ENCODE results near the gene NAT16.

NAT16 gene

DNA sequence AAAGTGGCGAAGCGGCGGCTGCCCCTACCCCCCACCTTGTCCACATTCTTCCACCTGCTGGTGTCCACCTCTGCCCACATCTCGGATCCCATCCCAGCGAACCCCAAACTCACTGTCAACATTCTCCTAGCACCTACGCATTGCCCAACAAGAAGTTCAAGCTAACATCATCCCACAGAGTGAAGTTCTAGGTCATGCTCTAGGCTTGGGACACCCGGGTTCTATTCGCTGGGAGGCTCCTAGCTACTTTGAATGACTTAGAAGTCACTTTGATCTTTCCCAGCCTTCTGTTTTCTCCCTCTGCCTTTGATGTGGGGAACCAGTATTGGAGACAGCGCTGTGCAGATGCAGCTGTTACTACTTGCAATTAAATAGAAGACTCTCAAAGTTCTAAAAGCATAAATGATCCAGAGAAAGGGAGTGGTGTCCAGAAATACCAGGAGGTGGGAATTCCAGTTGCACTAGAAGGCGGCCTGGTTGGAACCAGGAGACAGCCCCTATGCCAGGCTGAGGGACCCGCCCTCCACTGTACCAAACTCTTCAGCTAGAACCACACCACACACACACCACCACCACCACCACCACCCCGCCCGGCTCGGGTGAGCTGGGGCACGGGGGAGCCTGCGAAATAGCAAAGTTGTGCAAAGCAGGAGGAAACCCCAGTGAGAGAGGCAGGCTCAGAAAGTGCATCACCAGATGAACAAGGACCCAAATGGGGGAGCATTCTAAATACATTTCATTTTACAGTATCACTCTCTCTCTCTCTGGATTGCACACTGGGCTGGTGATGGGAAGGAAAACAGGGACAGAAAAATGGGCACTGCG, 9.3 kb downstream of the NAT16 start:
- DNase-seq = no peak

DNA sequence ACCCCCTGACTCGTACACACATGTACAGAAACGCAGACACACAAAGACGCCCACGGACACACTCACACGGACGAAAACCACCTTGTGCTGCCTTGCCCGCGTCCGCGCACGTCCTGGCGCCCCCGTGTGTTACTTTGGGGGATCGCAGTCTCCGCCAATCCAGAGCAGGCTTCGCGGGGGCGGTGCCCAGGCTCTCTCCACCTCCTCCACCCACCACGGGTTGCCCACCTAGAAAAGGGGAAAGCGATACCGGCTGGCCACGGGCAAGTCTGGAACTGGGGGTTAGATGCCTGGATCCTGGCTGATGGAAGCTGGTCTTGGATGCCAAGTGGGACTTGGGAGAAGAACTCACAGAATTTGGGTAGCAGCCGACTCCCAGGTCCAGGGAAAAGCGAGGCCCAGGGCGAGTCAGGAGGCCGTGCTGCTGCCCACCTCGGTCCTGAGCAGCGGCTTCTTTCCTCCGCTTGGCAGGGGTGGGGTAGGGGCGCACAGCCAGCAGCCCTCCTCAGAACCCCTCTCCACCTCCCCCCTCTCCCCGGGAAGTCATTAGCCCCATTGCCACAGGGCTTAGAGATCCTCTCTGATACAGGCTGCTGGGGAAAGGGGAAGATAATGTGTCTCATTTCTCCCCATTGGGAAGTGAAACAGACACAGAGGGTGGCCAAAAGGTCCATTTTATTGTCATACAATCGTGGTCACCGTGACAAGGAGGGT, 10.1 kb downstream of the NAT16 start:
- DNase-seq = peak; percentile 82

GRCh38 chr7:101169110-101169837, 10.8 kb downstream of the NAT16 start:
- no peak for DNase-seq

- DNase-seq = no peak
These were observed 11.6 kb downstream of the NAT16 start for GRCh38 chr7:101168412-101169049.

DNA sequence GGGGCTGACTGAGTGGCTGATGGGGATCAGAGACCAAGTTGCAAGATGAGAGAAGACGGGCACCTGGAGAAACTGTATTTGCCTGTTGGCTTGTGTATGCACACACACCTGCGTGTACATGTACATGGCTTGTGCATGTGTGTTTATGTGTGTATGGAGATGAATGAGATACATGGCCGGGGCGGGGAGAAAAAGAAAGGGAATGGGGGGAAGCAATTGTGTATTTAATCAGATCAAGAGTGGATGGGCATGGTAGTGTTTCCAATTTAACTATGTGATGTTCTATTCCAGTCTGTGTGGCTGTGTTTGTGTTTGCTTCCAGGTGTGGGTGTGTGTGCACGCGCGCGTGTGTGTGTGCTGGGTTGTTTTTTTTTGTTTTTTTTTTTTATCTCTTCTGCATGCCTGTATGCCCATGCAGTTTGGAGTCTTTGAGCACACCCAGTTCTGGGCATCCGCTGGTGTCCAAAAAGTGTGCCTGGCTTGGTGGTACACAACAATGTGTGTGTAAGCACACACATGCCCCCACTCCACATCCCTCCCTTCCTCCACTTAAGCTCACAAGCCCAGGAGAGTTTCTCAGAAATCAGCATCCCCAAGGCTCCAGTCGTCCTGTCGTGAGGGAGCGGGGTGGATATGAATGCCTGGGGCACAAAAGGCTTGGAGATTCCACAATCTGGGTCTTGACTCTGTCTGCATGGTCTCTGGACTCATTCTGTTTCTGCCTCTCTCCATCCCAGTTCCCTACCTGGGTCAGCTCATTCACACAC, 12.3 kb downstream of the NAT16 start:
- no peak for DNase-seq

- no peak for DNase-seq
These were observed 13.0 kb downstream of the NAT16 start for GRCh38 chr7:101166909-101167644.

GRCh38 chr7:101166648-101166908, 13.5 kb downstream of the NAT16 start:
- no peak for DNase-seq

- DNase-seq = no peak
These were observed 14.0 kb downstream of the NAT16 start for GRCh38 chr7:101165958-101166647.

GRCh38 chr7:101165075-101165957, 14.8 kb downstream of the NAT16 start, which contains the start of gene VGF:
Gene VGF (minus strand): TSS chr7:101165569. CDS start chr7:101164843, 726 bp downstream.
- DNase-seq = peak; percentile 91

- no peak for DNase-seq
These were observed 15.8 kb downstream of the NAT16 start for GRCh38 chr7:101164071-101164840.

GRCh38 chr7:101163279-101164070, 16.6 kb downstream of the NAT16 start:
- no peak for DNase-seq

DNA sequence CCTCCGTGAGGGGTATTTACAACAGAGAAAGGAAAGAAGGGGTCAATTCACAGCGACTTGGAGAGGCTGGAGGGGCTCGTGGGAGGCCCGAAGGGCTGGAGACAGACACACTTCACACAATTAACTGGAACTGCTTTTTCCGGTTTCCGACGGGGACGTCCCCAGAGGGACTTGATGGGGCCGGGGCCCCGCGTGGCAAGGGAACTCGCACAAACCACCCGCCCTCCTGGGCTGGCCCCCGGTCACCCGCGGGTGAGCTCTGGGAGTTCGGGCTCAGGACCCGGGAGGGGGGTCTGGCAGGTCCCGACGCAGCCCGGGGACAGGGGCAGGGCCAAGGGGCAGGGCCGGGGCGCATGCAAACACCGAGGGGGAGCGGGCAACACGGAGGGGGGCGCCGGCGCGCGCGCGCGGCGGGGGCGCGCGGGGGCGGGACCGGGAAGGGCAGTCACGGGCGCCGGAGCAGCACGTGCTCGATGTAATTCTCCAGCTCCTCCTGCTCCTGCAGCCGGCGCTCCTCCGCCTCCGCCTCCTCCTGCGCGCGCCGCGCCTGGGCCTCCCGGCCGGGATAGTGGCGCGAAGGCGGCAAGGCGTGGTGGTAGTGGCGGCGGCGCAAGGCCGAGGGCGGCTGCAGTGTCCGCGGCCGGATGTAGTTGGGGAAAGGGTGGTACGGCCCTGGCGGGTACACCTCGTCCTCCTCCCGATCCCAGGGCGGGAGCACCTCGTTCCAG, 17.4 kb downstream of the NAT16 start:
- no peak for DNase-seq

DNA sequence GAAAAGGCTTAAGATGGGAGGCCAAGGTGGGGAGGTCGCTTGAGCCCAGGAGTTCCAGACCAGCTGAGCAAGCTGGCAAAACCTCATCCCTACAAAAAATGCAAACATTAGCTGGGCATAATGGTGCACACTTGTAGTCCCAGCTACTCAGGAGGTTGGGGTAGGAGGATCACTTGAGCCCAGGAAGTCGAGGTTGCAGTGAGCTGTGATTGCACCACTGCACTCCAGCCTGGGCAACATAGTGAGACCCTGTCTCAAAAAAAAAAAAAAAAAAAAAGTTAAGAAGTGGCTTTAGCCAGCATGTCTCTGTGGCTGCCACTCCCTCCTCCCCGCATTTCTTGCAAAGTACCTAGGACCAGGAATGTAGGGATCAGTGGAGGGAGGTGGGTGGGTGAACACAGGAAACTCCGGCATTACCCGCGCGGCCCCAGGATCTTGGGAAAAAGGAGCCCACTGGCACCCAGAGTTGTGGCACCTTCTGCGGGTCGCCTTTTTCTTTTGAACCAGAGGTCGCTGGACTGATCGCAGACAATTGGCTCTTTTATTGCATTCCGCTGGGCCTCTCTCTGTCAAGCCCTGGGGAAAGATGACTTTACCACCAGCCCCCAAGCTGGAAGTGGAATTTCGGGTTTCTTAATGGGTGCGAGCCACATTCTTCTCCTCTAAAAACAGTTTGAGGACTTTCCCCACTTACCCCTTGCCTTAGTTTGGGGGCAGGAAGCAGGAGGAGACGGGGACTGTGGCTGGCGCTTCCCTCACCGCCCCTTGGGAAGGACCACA, 18.2 kb downstream of the NAT16 start:
- DNase-seq = no peak

DNA sequence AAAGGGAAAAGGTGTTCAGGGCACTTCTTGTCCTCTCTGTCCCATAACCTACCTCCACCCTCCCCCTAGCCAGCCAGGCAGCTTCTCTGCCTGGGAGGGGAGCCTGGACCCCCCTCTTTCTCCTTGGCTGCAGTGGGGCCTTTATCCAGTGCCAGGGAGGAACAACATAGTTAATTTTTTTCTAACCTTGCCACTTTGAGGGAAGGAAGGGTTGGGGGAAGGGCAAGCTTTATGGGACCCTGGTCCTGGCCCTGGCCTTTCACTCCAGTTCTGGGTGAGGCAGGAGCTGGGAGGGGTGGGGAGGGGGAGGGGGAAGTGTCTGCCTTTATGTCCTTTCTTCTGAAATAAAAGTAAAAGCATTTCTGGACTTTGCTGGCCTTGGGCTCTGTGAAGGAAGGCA, 19.2 kb downstream of the NAT16 start:
- DNase-seq = no peak

DNA sequence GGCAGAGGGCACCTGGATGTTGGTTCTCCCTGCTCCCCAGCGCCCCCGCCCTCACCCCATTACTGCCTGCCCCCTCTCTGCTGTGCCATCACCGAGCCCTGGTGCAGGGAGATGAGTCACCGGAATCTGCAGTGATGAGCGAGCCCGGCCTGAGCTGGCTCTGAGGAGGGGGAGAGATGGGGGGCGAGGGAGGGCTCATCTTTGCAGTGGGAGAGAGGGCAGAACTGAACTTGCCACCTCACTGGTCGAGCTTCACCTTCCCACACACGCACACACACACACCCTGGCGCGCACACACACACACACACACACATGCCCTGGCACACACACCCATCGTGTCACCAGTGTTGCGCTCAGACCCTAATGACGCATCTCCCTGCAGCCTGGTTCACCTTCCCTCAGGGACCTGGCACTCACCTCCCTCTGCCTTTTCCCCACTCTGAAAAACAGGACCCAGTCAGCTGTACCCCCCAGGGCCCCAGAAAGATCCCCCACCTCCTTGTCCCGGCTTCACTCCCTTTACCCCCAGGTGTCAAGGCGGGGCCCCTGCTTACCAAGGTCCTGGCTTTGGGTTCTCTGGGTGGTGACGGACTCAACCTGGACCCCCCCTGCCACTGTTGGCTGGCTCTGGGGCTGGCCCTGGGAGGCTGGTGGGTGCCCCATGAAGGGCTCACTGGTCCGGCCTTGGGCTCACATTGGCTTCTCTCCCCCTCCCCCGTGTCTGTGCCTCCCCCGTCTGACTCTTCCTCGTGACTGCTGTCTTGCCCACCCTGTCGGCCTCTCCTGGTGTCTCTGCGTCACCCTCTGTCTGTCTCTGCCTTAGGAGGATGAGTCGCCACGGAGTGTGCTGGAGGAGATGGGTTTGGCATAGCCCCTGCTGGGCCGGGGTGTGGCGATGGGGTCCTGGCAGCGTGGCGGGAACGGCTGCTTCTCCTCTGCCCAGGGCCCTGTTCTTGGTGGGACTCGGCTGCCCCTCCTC, 20.1 kb downstream of the NAT16 start:
- no peak for DNase-seq

Measured in 8988T (cell line).